ENCODE results near the gene QSOX2. TPM values are rescaled to one million over a fixed set of nuclear protein-coding genes. Genes with fewer than 3 reads are reported as not detected.
"Not testable (repeated sequence)": the region's sequence is repeated elsewhere in the genome, so short reads cannot be mapped to it uniquely, and the experiment has no call there.

The QSOX2 gene
- total RNA-seq, 1 donor from 2014 or later = 24.9 TPM

- Mint-ChIP-seq H3K27me3 (ENCODE audit: low read depth) (no peaks in the 10 kb centered on the region), H3K4me3 (ENCODE audit: low read depth) (no peak overlapping the region), H3K36me3 (ENCODE audit: low read depth) (no peaks in the 10 kb centered on the region), H3K27ac (no peak overlapping the region), H3K4me1 (ENCODE audit: low read depth) (no peaks in the 10 kb centered on the region), H3K9me3 (no peaks in the 10 kb centered on the region)
- intact Hi-C loops (cut with micrococcal nuclease) = no loop called here
- DNase-seq (ENCODE audit: low spot score) = no peak
Observed at GRCh38 chr9:136277746-136278145, 32.1 kb upstream of the QSOX2 start.

DNA sequence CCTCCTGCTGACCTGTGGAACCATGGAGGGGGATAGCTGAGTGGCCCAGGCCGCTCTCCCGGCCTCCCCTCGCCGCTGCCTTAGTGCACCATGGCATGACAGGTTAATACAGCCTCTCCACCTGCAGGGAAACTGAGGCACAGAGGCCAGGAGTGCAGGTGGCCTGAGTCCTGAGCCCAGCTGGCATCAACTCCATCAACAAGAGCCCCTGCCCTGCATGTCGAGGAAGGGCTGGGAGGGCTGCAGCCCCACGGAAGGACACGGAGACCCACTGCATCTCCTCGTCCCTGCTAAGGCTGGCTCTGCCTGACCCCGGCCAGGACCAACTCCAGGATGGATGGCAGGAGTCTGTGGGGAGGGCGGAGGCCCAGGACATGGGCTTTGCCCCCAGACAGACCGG is 31.1 kb upstream of the QSOX2 start:
- DNase-seq (ENCODE audit: low spot score) = no peak
- Mint-ChIP-seq H3K27ac (no peak overlapping the region), H3K36me3 (ENCODE audit: low read depth) (no peaks in the 10 kb centered on the region), H3K9me3 (no peaks in the 10 kb centered on the region), H3K4me1 (ENCODE audit: low read depth) (no peaks in the 10 kb centered on the region), H3K27me3 (ENCODE audit: low read depth) (no peaks in the 10 kb centered on the region), H3K4me3 (ENCODE audit: low read depth) (no peak overlapping the region)
- intact Hi-C loops (cut with micrococcal nuclease) = no loop called here

- H3K4me3 Mint-ChIP-seq (ENCODE audit: low read depth) = no peak overlapping the region
- no peak overlapping the region for H3K27ac Mint-ChIP-seq
- no peak for DNase-seq (ENCODE audit: low spot score)
Observed at GRCh38 chr9:136275655-136276429, 30.2 kb upstream of the QSOX2 start.

GRCh38 chr9:136274786-136275654 is 29.4 kb upstream of the QSOX2 start:
- Mint-ChIP-seq H3K27ac (no peak overlapping the region), H3K4me1 (ENCODE audit: low read depth) (no peaks in the 10 kb centered on the region), H3K4me3 (ENCODE audit: low read depth) (no peak overlapping the region), H3K36me3 (ENCODE audit: low read depth) (no peaks in the 10 kb centered on the region), H3K9me3 (no peaks in the 10 kb centered on the region), H3K27me3 (ENCODE audit: low read depth) (no peaks in the 10 kb centered on the region)
- intact Hi-C loops (cut with micrococcal nuclease) = no loop called here
- DNase-seq (ENCODE audit: low spot score) = no peak

More at GRCh38 chr9:136275655-136276429, 30.2 kb upstream of the QSOX2 start:
- intact Hi-C loops (cut with micrococcal nuclease) = no loop called here
- Mint-ChIP-seq H3K36me3 (ENCODE audit: low read depth) (no peaks in the 10 kb centered on the region), H3K9me3 (no peaks in the 10 kb centered on the region), H3K4me1 (ENCODE audit: low read depth) (no peaks in the 10 kb centered on the region), H3K27me3 (ENCODE audit: low read depth) (no peaks in the 10 kb centered on the region)

GRCh38 chr9:136273921-136274785 is 28.5 kb upstream of the QSOX2 start:
- H3K27ac Mint-ChIP-seq = no peak overlapping the region
- H3K36me3 Mint-ChIP-seq (ENCODE audit: low read depth) = no peaks in the 10 kb centered on the region
- no peak for DNase-seq (ENCODE audit: low spot score)
- H3K4me3 Mint-ChIP-seq (ENCODE audit: low read depth) = no peak overlapping the region
- H3K27me3 Mint-ChIP-seq (ENCODE audit: low read depth) = peaks cover 3% of the 10 kb centered on the region
- H3K9me3 Mint-ChIP-seq = no peaks in the 10 kb centered on the region
- intact Hi-C loops (cut with micrococcal nuclease) = no loop called here
- H3K4me1 Mint-ChIP-seq (ENCODE audit: low read depth) = no peaks in the 10 kb centered on the region

- DNase-seq (ENCODE audit: low spot score) = no peak
- intact Hi-C loops (cut with micrococcal nuclease) = no loop called here
- Mint-ChIP-seq H3K36me3 (ENCODE audit: low read depth) (no peaks in the 10 kb centered on the region), H3K27me3 (ENCODE audit: low read depth) (peaks cover 5% of the 10 kb centered on the region), H3K27ac (no peak overlapping the region), H3K4me1 (ENCODE audit: low read depth) (no peaks in the 10 kb centered on the region), H3K9me3 (no peaks in the 10 kb centered on the region), H3K4me3 (ENCODE audit: low read depth) (no peak overlapping the region)
Observed at GRCh38 chr9:136273244-136273865, 27.7 kb upstream of the QSOX2 start.

- Mint-ChIP-seq H3K9me3 (no peaks in the 10 kb centered on the region), H3K4me3 (ENCODE audit: low read depth) (no peak overlapping the region), H3K36me3 (ENCODE audit: low read depth) (no peaks in the 10 kb centered on the region), H3K27me3 (ENCODE audit: low read depth) (peaks cover 7% of the 10 kb centered on the region), H3K4me1 (ENCODE audit: low read depth) (peaks cover 4% of the 10 kb centered on the region), H3K27ac (no peak overlapping the region)
- DNase-seq (ENCODE audit: low spot score) = no peak
- intact Hi-C loops (cut with micrococcal nuclease) = no loop called here
Observed at GRCh38 chr9:136270173-136270705, 24.6 kb upstream of the QSOX2 start.

- intact Hi-C loops (cut with micrococcal nuclease) = no loop called here
- no peak for DNase-seq (ENCODE audit: low spot score)
- Mint-ChIP-seq H3K27me3 (ENCODE audit: low read depth) (peaks cover 7% of the 10 kb centered on the region), H3K9me3 (no peaks in the 10 kb centered on the region), H3K4me3 (ENCODE audit: low read depth) (no peak overlapping the region), H3K36me3 (ENCODE audit: low read depth) (no peaks in the 10 kb centered on the region), H3K27ac (no peak overlapping the region), H3K4me1 (ENCODE audit: low read depth) (peaks cover 4% of the 10 kb centered on the region)
Observed at GRCh38 chr9:136268735-136269134, 23.1 kb upstream of the QSOX2 start.

DNA sequence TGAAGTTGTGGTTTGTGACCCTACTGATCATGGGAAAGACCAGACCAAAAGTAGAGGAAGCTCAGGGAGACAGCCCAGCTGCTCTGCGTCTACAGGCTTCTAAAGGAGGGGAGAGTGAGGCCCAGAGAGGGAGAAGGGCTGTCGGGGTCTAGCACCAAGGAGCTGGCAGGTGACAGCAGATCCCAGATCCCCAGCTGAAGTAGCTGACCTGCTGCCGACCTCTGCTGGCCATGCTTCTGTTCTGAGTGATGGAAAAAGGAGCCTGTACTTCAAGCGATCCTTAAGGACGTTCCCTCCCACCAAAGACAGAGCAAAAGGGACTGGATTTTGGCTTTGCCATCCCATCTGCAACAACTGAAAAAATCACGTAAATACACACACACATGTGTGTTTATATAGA is 22.7 kb upstream of the QSOX2 start:
- intact Hi-C loops (cut with micrococcal nuclease) = no loop called here
- no peak overlapping the region for H3K27ac Mint-ChIP-seq
- peaks cover 7% of the 10 kb centered on the region for H3K27me3 Mint-ChIP-seq (ENCODE audit: low read depth)
- no peaks in the 10 kb centered on the region for H3K36me3 Mint-ChIP-seq (ENCODE audit: low read depth)
- H3K4me1 Mint-ChIP-seq (ENCODE audit: low read depth) = peaks cover 4% of the 10 kb centered on the region
- H3K4me3 Mint-ChIP-seq (ENCODE audit: low read depth) = peak overlapping the region; percentile 23
- H3K9me3 Mint-ChIP-seq = no peaks in the 10 kb centered on the region
- DNase-seq (ENCODE audit: low spot score) = no peak

- peak overlapping the region; percentile 69 for H3K4me3 Mint-ChIP-seq (ENCODE audit: low read depth)
- H3K27ac Mint-ChIP-seq = peak overlapping the region; percentile 68
- intact Hi-C loops (cut with micrococcal nuclease) = loop anchor here (1.0 kb wide), 1 partner anchor 22 kb away; the partner anchor contains the start of gene QSOX2
- H3K36me3 Mint-ChIP-seq (ENCODE audit: low read depth) = no peaks in the 10 kb centered on the region
- peaks cover 4% of the 10 kb centered on the region for H3K4me1 Mint-ChIP-seq (ENCODE audit: low read depth)
- H3K9me3 Mint-ChIP-seq = no peaks in the 10 kb centered on the region
- H3K27me3 Mint-ChIP-seq (ENCODE audit: low read depth) = peaks cover 7% of the 10 kb centered on the region
- peak; percentile 81 for DNase-seq (ENCODE audit: low spot score)
Observed at GRCh38 chr9:136267261-136268111, 21.9 kb upstream of the QSOX2 start.

- peak overlapping the region; percentile 68 for H3K27ac Mint-ChIP-seq
Observed at GRCh38 chr9:136266641-136267040, 21.0 kb upstream of the QSOX2 start.

More at GRCh38 chr9:136266641-136267040, 21.0 kb upstream of the QSOX2 start:
- not testable (repeated sequence) for H3K36me3 Mint-ChIP-seq (ENCODE audit: low read depth); H3K9me3 Mint-ChIP-seq; H3K4me1 Mint-ChIP-seq (ENCODE audit: low read depth); H3K27me3 Mint-ChIP-seq (ENCODE audit: low read depth); DNase-seq (ENCODE audit: low spot score)
- intact Hi-C loops (cut with micrococcal nuclease) = loop anchor here (1.0 kb wide), 1 partner anchor 21 kb away; the partner anchor contains the start of gene QSOX2
- H3K4me3 Mint-ChIP-seq (ENCODE audit: low read depth) = peak overlapping the region; percentile 66
